K562 (cell line): ENCODE results near the gene CPA4. TPM values are rescaled to one million over a fixed set of nuclear protein-coding genes. Genes with fewer than 3 reads are reported as not detected.
A peak's percentile ranks its signal among the peaks of the same experiment; 100 is the strongest.

Source experiments
- ATAC-seq: fragments of 200-7000 bp; cut with Tn5 transposase; 3 replicates; pipeline ENCODE4 v1.9.1; 2020; ENCODE audit warnings: moderate library complexity
- BruUV-seq: library from RNA; stranded (reverse); fragments of 400-500 nt; replicated peaks from 2 replicates; lab custom pipeline; 2021; lab: Mats Ljungman, UMichigan
- CTCF ChIA-PET: fragments of 300-600 bp; formaldehyde crosslinking; extraction: SDS; loops from one replicate; lab custom pipeline; 2021; ENCODE audit warnings: low intra/inter-chr PET ratio; lab: Yijun Ruan, JAX
- POLR2A ChIA-PET: fragments of 300-600, 350-650 bp; sonication (Branson Sonifier 250); formaldehyde crosslinking; extraction: SDS; loops from one replicate; lab custom pipeline; 2021; ENCODE audit warnings: antibody characterized with exemption, inconsistent platforms; lab: Yijun Ruan, JAX
- DNase-seq, 4 experiments: peaks; one replicate each; pipeline versions ENCODE4 v3.0.0 to v3.0.0-alpha.2; 2011 to 2018; ENCODE audit warnings: low spot score in 3 of 4, mixed read lengths in 3 of 4; ENCODE audit errors: extremely low read depth in 1 of 4
- FAIRE-seq: peaks from 2 replicates; lab custom pipeline; 2011; peaks lifted over from hg19 to GRCh38; lab: Jason Lieb, UNC
- H2AFZ ChIP-seq: 2 replicates; pipeline ENCODE4 v1.6.0; 2011; ENCODE audit warnings: low read depth, low read length, control low read depth, inconsistent platforms
- H3K27ac ChIP-seq: fragments of 200-600 bp; 3 replicates; pipeline ENCODE4 v1.8.0; 2011; ENCODE audit warnings: low read depth, mild to moderate bottlenecking, control low read depth, inconsistent platforms, low read length, moderate library complexity, mixed read lengths; ENCODE audit errors: extremely low read depth
- H3K27me3 ChIP-seq, 2 experiments: fragments of 300-600 bp in 1 of 2; 2 replicates in 1 of 2; 3 replicates in 1 of 2; pipeline versions ENCODE4 v1.6.0 to v1.8.0; 2011; ENCODE audit warnings: inconsistent platforms in 2 of 2, low read length in 2 of 2, mild to moderate bottlenecking in 1 of 2, mixed read lengths in 1 of 2, moderate library complexity in 1 of 2; ENCODE audit not compliant: control insufficient read depth in 2 of 2, insufficient read depth in 2 of 2
- H3K36me3 ChIP-seq: fragments of 300-600 bp; 3 replicates; pipeline ENCODE4 v1.8.0; 2011; ENCODE audit warnings: mild to moderate bottlenecking, low read length, inconsistent platforms; ENCODE audit not compliant: control insufficient read depth, insufficient read depth
- H3K4me1 ChIP-seq, 2 experiments: fragments of 200-600 bp in 1 of 2; replicated peaks in 1 of 2; 2 replicates in 1 of 2; 3 replicates in 1 of 2; pipeline versions ENCODE4 v1.5.1 to v1.8.0; 2011; ENCODE audit warnings: inconsistent platforms in 2 of 2, low read length in 2 of 2, mild to moderate bottlenecking in 1 of 2, mixed read lengths in 1 of 2, moderate library complexity in 1 of 2; ENCODE audit not compliant: control insufficient read depth in 2 of 2, insufficient read depth in 2 of 2
- H3K4me2 ChIP-seq: 2 replicates; pipeline ENCODE4 v1.6.1; 2011; ENCODE audit warnings: low read length, control low read depth, inconsistent platforms, mixed read lengths; ENCODE audit not compliant: insufficient read depth
- H3K4me3 ChIP-seq: fragments of 200-600 bp; sonication (generic), shearing (Covaris generic); 2 replicates; pipeline ENCODE4 v1.5.1; 2016; ENCODE audit warnings: control low read depth, inconsistent platforms
- H3K79me2 ChIP-seq: fragments of 200-600 bp; 3 replicates; pipeline ENCODE4 v1.8.0; 2011; ENCODE audit warnings: low read length, inconsistent platforms; ENCODE audit not compliant: control insufficient read depth, insufficient read depth
- H3K9ac ChIP-seq, 2 experiments: 2 replicates each; pipeline versions ENCODE4 v1.6.0 to v1.6.1; 2011; ENCODE audit warnings: low read depth in 2 of 2, low read length in 2 of 2, control low read depth in 1 of 2, inconsistent platforms in 1 of 2, mild to moderate bottlenecking in 1 of 2, mixed read lengths in 1 of 2; ENCODE audit not compliant: insufficient read depth in 1 of 2
- H3K9me1 ChIP-seq: one replicate; pipeline ENCODE4 v1.6.0; 2011; ENCODE audit warnings: inconsistent platforms, mild to moderate bottlenecking, low read length, moderate library complexity; ENCODE audit not compliant: control insufficient read depth, insufficient read depth
- H3K9me3 ChIP-seq: replicated peaks from 2 replicates; pipeline ENCODE4 v1.5.1; 2011; ENCODE audit warnings: low read depth, low read length, inconsistent platforms; ENCODE audit not compliant: control insufficient read depth, insufficient read depth
- H4K20me1 ChIP-seq: replicated peaks from 2 replicates; pipeline ENCODE4 v1.6.1; 2011; ENCODE audit warnings: low read length, inconsistent platforms, mixed read lengths; ENCODE audit not compliant: control insufficient read depth, insufficient read depth
- CEBPB ChIP-seq: fragments of 450-650 bp; IDR thresholded peaks from 2 replicates; pipeline ENCODE4 v1.6.1; 2016; ENCODE audit warnings: missing genetic modification characterization, missing compliant biosample characterization
- GTF2A2 ChIP-seq: IDR thresholded peaks from 2 replicates; pipeline ENCODE4 v1.6.1; 2016; ENCODE audit warnings: mild to moderate bottlenecking, missing genetic modification characterization, missing compliant biosample characterization
- MTA2 ChIP-seq: fragments of 450-650 bp; IDR thresholded peaks from 2 replicates; pipeline ENCODE4 v1.6.1; 2016; ENCODE audit warnings: low read depth
- MYC ChIP-seq, 2 experiments: fragments of 250-450 bp in 1 of 2; sonication (Bioruptor Pico) in 1 of 2; IDR thresholded peaks; 2 replicates each; pipeline versions ENCODE4 v1.5.1 to v1.6.1; 2012 to 2021; ENCODE audit warnings: low read depth in 2 of 2, borderline replicate concordance in 1 of 2, improper control_type of control experiment in 1 of 2, low read length in 1 of 2, mild to moderate bottlenecking in 1 of 2, moderate library complexity in 1 of 2
- NR3C1 ChIP-seq: sonication (generic); formaldehyde crosslinking; IDR thresholded peaks from 2 replicates; pipeline ENCODE4 v1.8.1; 2022; ENCODE audit warnings: missing genetic modification reagents
- POLR3G ChIP-seq: IDR thresholded peaks from 2 replicates; pipeline ENCODE4 v1.6.1; 2011; ENCODE audit not compliant: insufficient read length, insufficient replicate concordance; ENCODE audit errors: extremely low read depth
- RUNX1 ChIP-seq: sonication (generic); IDR thresholded peaks from 2 replicates; pipeline ENCODE4 v1.6.1; 2016; ENCODE audit warnings: antibody characterized with exemption, low read depth
- TCFL5 ChIP-seq: fragments of 250-450 bp; sonication (Bioruptor Pico); conservative IDR thresholded peaks from 2 replicates; pipeline ENCODE4 v1.6.1; 2021; ENCODE audit warnings: mild to moderate bottlenecking, moderate library complexity, matching md5 sums
- USF1 ChIP-seq: sonication (generic); formaldehyde crosslinking; IDR thresholded peaks from 2 replicates; pipeline ENCODE4 v1.9.0; 2022; ENCODE audit warnings: mild to moderate bottlenecking, missing genetic modification reagents
- ZNF75A ChIP-seq: fragments of 450-650 bp; formaldehyde crosslinking; IDR thresholded peaks from 2 replicates; pipeline ENCODE4 v1.4.0; 2020; ENCODE audit warnings: mild to moderate bottlenecking
- WGBS: fragments of 100-300 bp; shearing (Covaris generic); methylation state at CpG from one replicate; pipeline ENCODE4 v1.1.6; 2016; ENCODE audit warnings: low coverage, mixed read lengths; ENCODE audit not compliant: insufficient coverage; ENCODE audit errors: missing lambda C conversion rate; 5-methylcytosine and 5-hydroxymethylcytosine counted together
- in situ Hi-C: fragments of 300-500 bp; cut with MboI; formaldehyde crosslinking; loops from 4 replicates; pipeline ENCODE4 v1.15.0; 2018; ENCODE audit warnings: inconsistent platforms, mixed read lengths
- intact Hi-C: fragments of 100-400 bp; cut with micrococcal nuclease; formaldehyde crosslinking; loops from 2 replicates; pipeline ENCODE4 v1.14.2; 2022
- polyA plus RNA-seq, 8 experiments: library from polyadenylated mRNA; depleted of rRNA in 4 of 8; stranded (reverse) in 5 of 8; unstranded in 3 of 8; fragments of >200 nt; fragmentation: Nextera tagmentation in 2 of 8; fragmentation: Illumina TruSeq in 1 of 8; extraction: Ambion mirVana in 2 of 8; extraction: Trizol in 1 of 8; gene quantifications; 2 replicates each; pipeline versions ENCODE4 v1.2.1 to v1.2.3, GENCODE V29; 2011 to 2014; ENCODE audit warnings: inconsistent platforms in 1 of 8, missing spikeins in 1 of 8
- total RNA-seq, 7 experiments: library from RNA; depleted of rRNA in 6 of 7; stranded (reverse); fragments of >200 nt in 6 of 7; fragmentation: Illumina TruSeq in 2 of 7; extraction: Trizol in 2 of 7; gene quantifications; 2 replicates each; pipeline versions ENCODE4 v1.2.1 to v1.2.3, GENCODE V29; 2011 to 2021; ENCODE audit warnings: low replicate concordance in 1 of 7

Gene CPA4
- total and polyA plus RNA-seq, 9 of the 15 experiments (the other 6 are each of a cell fraction or from before 2014, with no cell fraction given), result not detected

DNA sequence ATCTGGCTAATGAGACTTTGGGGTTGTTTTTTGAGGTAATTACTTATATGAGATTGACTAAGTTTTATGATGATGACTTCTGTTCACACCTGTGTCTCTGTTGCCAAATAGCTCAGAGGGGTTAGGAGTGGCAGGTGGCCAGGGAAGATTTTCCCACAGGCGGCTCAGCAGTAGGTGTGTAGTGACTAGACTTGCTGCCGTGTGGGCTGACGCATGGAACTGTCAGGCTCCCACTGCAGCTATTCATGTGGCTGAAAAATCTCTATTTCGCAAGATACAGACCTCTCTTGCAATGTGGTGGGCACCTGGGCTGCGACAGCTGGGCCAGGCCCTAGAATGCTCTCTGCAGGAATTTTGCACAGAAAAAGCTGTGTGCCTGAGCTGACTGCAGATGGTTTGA, 1.4 kb downstream of the CPA4 start:
- no peaks in the 10 kb centered on the region for H3K79me2 ChIP-seq
- H3K27ac ChIP-seq, result no peak overlapping the region
- no TSS peak for BruUV-seq
- no peak overlapping the region for H3K4me2 ChIP-seq
- ChIA-PET POLR2A (interaction anchor here (1.9 kb wide), 1 partner anchor 11 kb away, joined by 7 read pairs; no protein-coding TSS in a partner anchor), CTCF (interaction anchor here (0.5 kb wide), 1 partner anchor 168 kb away, joined by 3 read pairs; no protein-coding TSS in a partner anchor)
- FAIRE-seq (no peak), ATAC-seq (no peak), DNase-seq (no peak)
- no peak overlapping the region for H2AFZ ChIP-seq
- no peaks in the 10 kb centered on the region for H3K9me1 ChIP-seq
- H3K9me3 ChIP-seq, result no peaks in the 10 kb centered on the region
- no peak overlapping the region for H3K9ac ChIP-seq
- no peaks in the 10 kb centered on the region for H3K36me3 ChIP-seq
- no peaks in the 10 kb centered on the region; a peak in 2 of 5 replicates for H3K4me1 ChIP-seq
- H3K27me3 ChIP-seq, result peaks cover 51 to 53% of the 10 kb centered on the region in 2 experiments
- no peak overlapping the region for H3K4me3 ChIP-seq
- in situ Hi-C loops, result no loop called here
- H4K20me1 ChIP-seq, result no peaks in the 10 kb centered on the region
- intact Hi-C loops, result no loop called here
- no peak for TF ChIP-seq RUNX1
- TF ChIP-seq ZNF75A (CRISPR knock-in tag), result peak; percentile 72
- TF ChIP-seq MYC (IDR thresholded peaks at IDR 0.05; ENCODE audit: low read depth, low read length), result no peak
- TF ChIP-seq MYC (CRISPR knock-in tag; IDR thresholded peaks at IDR 0.05; ENCODE audit: borderline replicate concordance, low read depth), result no peak
- TF ChIP-seq MTA2, result no peak
- TF ChIP-seq USF1 (CRISPR knock-in tag), result no peak
- TF ChIP-seq POLR3G, result no peak
- TF ChIP-seq GTF2A2 (tag), result no peak
- no peak for TF ChIP-seq TCFL5 (CRISPR knock-in tag)
- peak; percentile 15; the same call in 1 of the 2 replicates for TF ChIP-seq CEBPB (tag)
- TF ChIP-seq NR3C1 (CRISPR knock-in tag), result no peak
- WGBS, result 8% methylated on average over 5 of the region's 5 CpGs
